Body of pancreas (tissue), 4 donors: ENCODE measurements around the gene DYNLT2. TPM values are rescaled to one million over a fixed set of nuclear protein-coding genes. Genes with fewer than 3 reads are reported as not detected.
"Not testable (repeated sequence)": the region's sequence is repeated elsewhere in the genome, so short reads cannot be mapped to it uniquely, and the experiment has no call there.

Source experiments
- ATAC-seq: fragments of 150-250 bp; one replicate; pipeline ENCODE4 v1.9.1; 2016
- DNase-seq, 4 donors: peaks; one replicate each; pipeline ENCODE4 v3.0.0-alpha.2; 2019
- H3K27ac ChIP-seq, 4 donors: fragments of 200-600 bp; sonication (generic); 1 replicate in 3 of 4; 2 replicates in 1 of 4; pipeline versions ENCODE4 v1.5.1 to v1.6.1; 2016 to 2019; ENCODE audit warnings: mild to moderate bottlenecking in 1 of 4, mixed read lengths in 1 of 4, moderate library complexity in 1 of 4
- H3K27me3 ChIP-seq, 2 donors: fragments of 200-600 bp; sonication (generic); one replicate each; pipeline ENCODE4 v1.6.0; 2016; ENCODE audit warnings: mild to moderate bottlenecking in 1 of 2
- H3K36me3 ChIP-seq, 2 donors: fragments of 200-600 bp; sonication (generic); replicated peaks in 1 of 2; 2 replicates each; pipeline ENCODE4 v1.5.1; 2016; ENCODE audit warnings: low read depth in 2 of 2; ENCODE audit not compliant: insufficient read depth in 1 of 2
- H3K4me1 ChIP-seq: fragments of 200-600 bp; sonication (generic); one replicate; pipeline ENCODE4 v1.6.0; 2016
- H3K4me3 ChIP-seq, 2 donors: fragments of 200-600 bp; sonication (generic); 1 replicate in 1 of 2; 2 replicates in 1 of 2; pipeline ENCODE4 v1.5.1; 2016 to 2019
- H3K9me3 ChIP-seq, 3 donors: fragments of 200-600 bp; sonication (generic); 1 replicate in 2 of 3; 2 replicates in 1 of 3; pipeline ENCODE4 v1.5.1; 2016
- POLR2A ChIP-seq, 3 donors: fragments of 450-650 bp; IDR thresholded peaks; one replicate each; pipeline ENCODE4 v1.6.1; 2016; ENCODE audit warnings: antibody characterized with exemption in 3 of 3, mild to moderate bottlenecking in 2 of 3
- WGBS, 2 donors: methylation state at CpG; one replicate each; pipeline ENCODE4 v1.1.5; 2017; 5-methylcytosine and 5-hydroxymethylcytosine counted together
- intact Hi-C: fragments of 100-400 bp; cut with DNase I; formaldehyde crosslinking; loops from one replicate; pipeline ENCODE4 v1.15.1; 2023
- total RNA-seq, 2 donors: library from RNA; depleted of rRNA; stranded (reverse); fragments of >200 nt; gene quantifications; one replicate each; pipeline ENCODE4 v1.1.0, GENCODE V29; 2016
- TF ChIP-seq, protein P1 (sequence below), 7 experiments: fragments of 450-650 bp in 4 of 7; fragments of 200-600 bp in 3 of 7; sonication (generic) in 3 of 7; IDR thresholded peaks; one replicate each; pipeline ENCODE4 v1.5.1; 2016 to 2019; ENCODE audit warnings: antibody characterized with exemption in 7 of 7

The DYNLT2 gene
- total RNA-seq, 2 donors from 2014 or later: 1.3 to 3.6 TPM

GRCh38 chr6:169766232-169766631 lies 14.9 kb upstream of the DYNLT2 start:
- peaks cover 0 to 7% of the 10 kb centered on the region in 2 donors for H3K36me3 ChIP-seq

DNA sequence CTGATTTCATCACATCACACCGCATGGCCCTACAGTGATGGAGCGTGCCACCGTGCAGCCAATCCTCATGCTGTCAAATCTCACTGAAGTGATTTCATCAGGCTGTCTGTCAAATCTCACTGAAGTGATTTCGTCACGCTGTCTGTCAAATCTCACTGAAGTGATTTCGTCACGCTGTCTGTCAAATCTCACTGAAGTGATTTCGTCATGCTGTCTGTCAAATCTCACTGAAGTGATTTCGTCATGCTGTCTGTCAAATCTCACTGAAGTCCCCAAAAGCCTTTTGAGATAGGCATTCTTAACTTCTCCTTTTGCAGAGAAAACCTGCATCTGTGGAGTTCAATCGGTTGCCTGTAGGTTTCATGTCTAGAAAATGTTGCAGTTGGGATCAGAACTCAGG lies 14.4 kb upstream of the DYNLT2 start:
- H3K9me3 ChIP-seq, H3K36me3 ChIP-seq, intact Hi-C loops, H3K4me3 ChIP-seq, H3K27me3 ChIP-seq, H3K27ac ChIP-seq, H3K4me1 ChIP-seq, DNase-seq, ATAC-seq: not testable (repeated sequence)
- 77 to 88% methylated on average over 10 of the region's 10 CpGs for WGBS, 2 donors

More at GRCh38 chr6:169766232-169766631, 14.9 kb upstream of the DYNLT2 start:
- WGBS, 2 donors: 86 to 89% methylated on average over 5 of the region's 5 CpGs
- intact Hi-C loops: no loop called here
- Histone ChIP-seq H3K4me3 (no peak overlapping the region), H3K27ac (no peak overlapping the region), H3K27me3 (no peaks in the 10 kb centered on the region), H3K9me3 (no peaks in the 10 kb centered on the region), H3K4me1 (no peaks in the 10 kb centered on the region)
- ATAC-seq (no peak), DNase-seq (no peak)
- TF ChIP-seq, protein P1, sequence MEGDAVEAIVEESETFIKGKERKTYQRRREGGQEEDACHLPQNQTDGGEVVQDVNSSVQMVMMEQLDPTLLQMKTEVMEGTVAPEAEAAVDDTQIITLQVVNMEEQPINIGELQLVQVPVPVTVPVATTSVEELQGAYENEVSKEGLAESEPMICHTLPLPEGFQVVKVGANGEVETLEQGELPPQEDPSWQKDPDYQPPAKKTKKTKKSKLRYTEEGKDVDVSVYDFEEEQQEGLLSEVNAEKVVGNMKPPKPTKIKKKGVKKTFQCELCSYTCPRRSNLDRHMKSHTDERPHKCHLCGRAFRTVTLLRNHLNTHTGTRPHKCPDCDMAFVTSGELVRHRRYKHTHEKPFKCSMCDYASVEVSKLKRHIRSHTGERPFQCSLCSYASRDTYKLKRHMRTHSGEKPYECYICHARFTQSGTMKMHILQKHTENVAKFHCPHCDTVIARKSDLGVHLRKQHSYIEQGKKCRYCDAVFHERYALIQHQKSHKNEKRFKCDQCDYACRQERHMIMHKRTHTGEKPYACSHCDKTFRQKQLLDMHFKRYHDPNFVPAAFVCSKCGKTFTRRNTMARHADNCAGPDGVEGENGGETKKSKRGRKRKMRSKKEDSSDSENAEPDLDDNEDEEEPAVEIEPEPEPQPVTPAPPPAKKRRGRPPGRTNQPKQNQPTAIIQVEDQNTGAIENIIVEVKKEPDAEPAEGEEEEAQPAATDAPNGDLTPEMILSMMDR (IDR thresholded peaks at IDR 0.05): no peak
- TF ChIP-seq POLR2A (IDR thresholded peaks at IDR 0.05): no peak

DNA sequence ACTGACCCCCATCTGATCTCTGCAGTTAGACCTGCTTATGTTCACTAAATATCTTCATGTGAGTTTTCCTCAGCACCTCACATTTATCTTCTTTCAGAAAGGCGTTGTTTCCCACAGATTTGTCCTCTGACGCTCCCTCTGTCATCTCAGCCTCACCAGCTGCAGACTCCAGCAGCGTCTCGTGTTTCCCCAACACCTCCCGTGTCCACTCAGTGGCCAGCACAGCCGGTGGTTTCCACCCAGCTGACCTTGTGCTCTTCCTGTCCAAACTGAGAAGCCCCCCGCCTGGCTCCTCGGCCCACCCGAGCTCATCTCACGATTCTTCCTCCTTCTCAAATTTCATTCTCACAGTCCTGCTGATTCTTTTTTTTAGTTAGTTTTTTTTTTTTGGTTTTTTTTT lies 12.5 kb upstream of the DYNLT2 start:
- H3K36me3 ChIP-seq: peaks cover 0 to 11% of the 10 kb centered on the region in 2 donors
- H3K4me3 ChIP-seq: no peak overlapping the region
- 87 to 89% methylated on average over 10 of the region's 10 CpGs for WGBS, 2 donors
- ATAC-seq (no peak), DNase-seq (no peak)
- intact Hi-C loops: no loop called here
- no peak overlapping the region for H3K27ac ChIP-seq
- TF ChIP-seq POLR2A (IDR thresholded peaks at IDR 0.05): no peak
- TF ChIP-seq, protein P1 (IDR thresholded peaks at IDR 0.05): no peak
- H3K27me3 ChIP-seq: no peaks in the 10 kb centered on the region
- no peaks in the 10 kb centered on the region for H3K4me1 ChIP-seq
- H3K9me3 ChIP-seq: no peaks in the 10 kb centered on the region

GRCh38 chr6:169763308-169763707 lies 11.9 kb upstream of the DYNLT2 start:
- no peak overlapping the region for H3K4me3 ChIP-seq
- ATAC-seq (no peak), DNase-seq (no peak)
- no peaks in the 10 kb centered on the region for H3K4me1 ChIP-seq
- H3K36me3 ChIP-seq: peaks cover 0 to 11% of the 10 kb centered on the region in 2 donors
- H3K27me3 ChIP-seq: no peaks in the 10 kb centered on the region
- 77 to 78% methylated on average over 10 of the region's 10 CpGs for WGBS, 2 donors
- intact Hi-C loops: no loop called here
- H3K9me3 ChIP-seq: no peaks in the 10 kb centered on the region
- H3K27ac ChIP-seq: no peak overlapping the region
- TF ChIP-seq POLR2A (IDR thresholded peaks at IDR 0.05): no peak
- TF ChIP-seq, protein P1 (IDR thresholded peaks at IDR 0.05): no peak

DNA sequence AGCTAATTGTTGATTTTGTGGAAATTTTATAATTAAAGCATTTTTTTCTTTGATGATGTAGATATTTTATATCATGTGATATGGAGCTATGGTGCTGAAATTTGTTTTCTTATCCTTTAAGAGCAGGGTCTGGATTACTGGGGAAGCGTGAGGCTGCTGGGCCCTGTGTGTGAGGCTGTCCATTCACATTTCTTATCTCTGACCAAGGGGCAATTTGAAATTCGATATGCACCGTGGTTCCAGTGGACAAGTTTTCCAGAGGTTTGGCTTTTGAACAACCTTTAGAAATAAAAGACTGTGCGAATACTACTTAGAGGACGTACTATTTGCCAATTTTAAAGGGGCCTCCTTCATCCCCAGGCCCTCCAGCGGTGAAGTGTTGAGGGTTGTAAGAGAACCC lies 3.8 kb upstream of the DYNLT2 start:
- H3K27me3 ChIP-seq: no peaks in the 10 kb centered on the region
- no peak overlapping the region for H3K4me3 ChIP-seq
- DNase-seq: no peak
- 75 to 84% methylated on average over 6 of the region's 6 CpGs for WGBS, 2 donors
- H3K4me1 ChIP-seq: peaks cover 16% of the 10 kb centered on the region
- no peaks in the 10 kb centered on the region for H3K9me3 ChIP-seq
- intact Hi-C loops: no loop called here
- TF ChIP-seq POLR2A (IDR thresholded peaks at IDR 0.05): no peak
- TF ChIP-seq, protein P1 (IDR thresholded peaks at IDR 0.05): no peak
- peaks cover 0 to 13% of the 10 kb centered on the region in 2 donors for H3K36me3 ChIP-seq
- H3K27ac ChIP-seq: no peak overlapping the region
- no peak for ATAC-seq
